GM12878 (cell line): ENCODE results near the gene ADAM23. TPM values are rescaled to one million over a fixed set of nuclear protein-coding genes. Genes with fewer than 3 reads are reported as not detected.

Experiments
- ATAC-seq: fragments of 200-7000 bp; cut with Tn5 transposase; 3 replicates; pipeline ENCODE4 v1.9.1; 2020; ENCODE audit warnings: mild to moderate bottlenecking, moderate library complexity
- BruUV-seq: library from RNA; stranded (reverse); fragments of 400-500 nt; replicated peaks from 2 replicates; lab custom pipeline; 2021; lab: Mats Ljungman, UMichigan
- CTCF ChIA-PET: fragments of 300-600 bp; sonication (Branson Sonifier 250); formaldehyde crosslinking; extraction: SDS; loops from one replicate; lab custom pipeline; 2021; ENCODE audit warnings: inconsistent platforms; lab: Yijun Ruan, JAX
- POLR2A ChIA-PET: fragments of 350-600 bp; formaldehyde crosslinking; extraction: SDS; loops from one replicate; lab custom pipeline; 2021; ENCODE audit warnings: inconsistent platforms; lab: Charles Lee
- RAD21 ChIA-PET: fragments of 300-600 bp; sonication (Branson Sonifier 250); formaldehyde crosslinking; loops from one replicate; lab custom pipeline; 2023; ENCODE audit warnings: antibody characterized with exemption; ENCODE audit not compliant: unreplicated experiment; lab: Charles Lee
- SMC1A ChIA-PET: fragments of 300-600 bp; sonication (Branson Sonifier 250); formaldehyde crosslinking; loops from one replicate; lab custom pipeline; 2023; ENCODE audit not compliant: unreplicated experiment, uncharacterized antibody; lab: Charles Lee
- DNase-seq: peaks from one replicate; pipeline ENCODE4 v3.0.0-alpha.2; 2011; ENCODE audit warnings: low read depth, low spot score
- FAIRE-seq: peaks from 3 replicates; lab custom pipeline; 2011; peaks lifted over from hg19 to GRCh38; lab: Jason Lieb, UNC
- H2AFZ ChIP-seq: 2 replicates; pipeline ENCODE4 v1.6.0; 2011; ENCODE audit warnings: low read depth, low read length, control low read depth; ENCODE audit not compliant: control insufficient read depth
- H3K27ac ChIP-seq: 2 replicates; pipeline ENCODE4 v1.5.1; 2011; ENCODE audit warnings: control low read depth; ENCODE audit not compliant: control insufficient read depth, insufficient read depth
- H3K27me3 ChIP-seq, 2 experiments: replicated peaks in 1 of 2; 2 replicates each; pipeline versions ENCODE4 v1.6.0 to v1.6.1; 2011; ENCODE audit warnings: low read length in 1 of 2; ENCODE audit not compliant: control insufficient read depth in 2 of 2, insufficient read depth in 2 of 2
- H3K36me3 ChIP-seq, 2 experiments: 2 replicates each; pipeline ENCODE4 v1.5.1; 2011; ENCODE audit warnings: low read length in 1 of 2; ENCODE audit not compliant: control insufficient read depth in 2 of 2, insufficient read depth in 2 of 2
- H3K4me1 ChIP-seq: 2 replicates; pipeline ENCODE4 v1.6.1; 2011; ENCODE audit warnings: mild to moderate bottlenecking, low read length, moderate library complexity, mixed read lengths; ENCODE audit not compliant: control insufficient read depth, insufficient read depth
- H3K4me2 ChIP-seq: 2 replicates; pipeline ENCODE4 v1.6.0; 2011; ENCODE audit warnings: control low read depth; ENCODE audit not compliant: control insufficient read depth, insufficient read depth
- H3K4me3 ChIP-seq: fragments of 200-600 bp; sonication (generic); 2 replicates; pipeline ENCODE4 v1.5.1; 2016
- H3K79me2 ChIP-seq: 2 replicates; pipeline ENCODE4 v1.6.0; 2011; ENCODE audit warnings: low read length; ENCODE audit not compliant: control insufficient read depth, insufficient read depth
- H3K9ac ChIP-seq: 2 replicates; pipeline ENCODE4 v1.8.0; 2011; ENCODE audit warnings: low read length, control low read depth, mixed read lengths; ENCODE audit not compliant: control insufficient read depth, insufficient read depth
- H3K9me3 ChIP-seq: replicated peaks from 3 replicates; pipeline ENCODE4 v1.5.1; 2011; ENCODE audit warnings: mild to moderate bottlenecking, low read length; ENCODE audit not compliant: control insufficient read depth, insufficient read depth
- H4K20me1 ChIP-seq: 2 replicates; pipeline ENCODE4 v1.6.0; 2011; ENCODE audit not compliant: control insufficient read depth, insufficient read depth
- BACH1 ChIP-seq: fragments of 450-650 bp; IDR thresholded peaks from 2 replicates; pipeline ENCODE4 v1.6.1; 2017; ENCODE audit warnings: mild to moderate bottlenecking, borderline replicate concordance
- BCL11A ChIP-seq: IDR thresholded peaks from 2 replicates; pipeline ENCODE4 v1.6.1; 2011; ENCODE audit warnings: low read depth, low read length
- CHD1 ChIP-seq: IDR thresholded peaks from 2 replicates; pipeline ENCODE4 v1.6.1; 2012; ENCODE audit warnings: low read depth, low read length, improper control_type of control experiment
- CHD2 ChIP-seq: IDR thresholded peaks from 2 replicates; pipeline ENCODE4 v1.6.1; 2011; ENCODE audit warnings: low read depth, low read length, improper control_type of control experiment, borderline replicate concordance
- FOXK2 ChIP-seq: fragments of 450-650 bp; IDR thresholded peaks from 2 replicates; pipeline ENCODE4 v1.6.1; 2017; ENCODE audit warnings: mild to moderate bottlenecking, moderate library complexity
- FOXM1 ChIP-seq: IDR thresholded peaks from 2 replicates; pipeline ENCODE4 v1.6.1; 2012; ENCODE audit warnings: low read depth, mild to moderate bottlenecking, inconsistent platforms, low read length, moderate library complexity
- JUND ChIP-seq: IDR thresholded peaks from 2 replicates; pipeline ENCODE4 v1.6.1; 2012; ENCODE audit warnings: low read depth, mild to moderate bottlenecking, low read length, improper control_type of control experiment, moderate library complexity
- LARP7 ChIP-seq: fragments of 450-650 bp; IDR thresholded peaks from 2 replicates; pipeline ENCODE4 v1.6.1; 2017; ENCODE audit warnings: mild to moderate bottlenecking
- MYC ChIP-seq: IDR thresholded peaks from 2 replicates; pipeline ENCODE4 v1.6.1; 2011; ENCODE audit warnings: mild to moderate bottlenecking, low read length, moderate library complexity, inconsistent platforms; ENCODE audit not compliant: insufficient read depth, insufficient replicate concordance, insufficient read length, severe bottlenecking
- STAT1 ChIP-seq: fragments of 450-650 bp; conservative IDR thresholded peaks from 2 replicates; pipeline ENCODE4 v1.6.1; 2014; ENCODE audit warnings: antibody characterized with exemption, mild to moderate bottlenecking
- ZBED1 ChIP-seq: IDR thresholded peaks from 2 replicates; pipeline ENCODE4 v1.6.1; 2016; ENCODE audit warnings: borderline replicate concordance
- ZNF217 ChIP-seq: fragments of 450-650 bp; IDR thresholded peaks from 2 replicates; pipeline ENCODE4 v1.6.1; 2017; ENCODE audit warnings: antibody characterized with exemption, mild to moderate bottlenecking
- WGBS: methylation state at CpG from one replicate; pipeline ENCODE4 v1.1.6; 2016; ENCODE audit warnings: low lambda C conversion rate; ENCODE audit not compliant: insufficient replicate concordance, insufficient coverage; ENCODE audit errors: missing lambda C conversion rate; 5-methylcytosine and 5-hydroxymethylcytosine counted together
- in situ Hi-C: fragments of 300-500 bp; cut with MboI; formaldehyde crosslinking; loops from 9 replicates; pipeline ENCODE4 v1.14.3; 2018; ENCODE audit warnings: mixed read lengths
- intact Hi-C: fragments of 100-400 bp; cut with micrococcal nuclease; formaldehyde crosslinking; loops from one replicate; pipeline ENCODE4 v1.14.2; 2022; ENCODE audit not compliant: unreplicated experiment
- polyA plus RNA-seq, 11 experiments: library from polyadenylated mRNA; depleted of rRNA in 4 of 11; unstranded in 6 of 11; stranded (reverse) in 5 of 11; fragments of >200 nt; fragmentation: Nextera tagmentation in 4 of 11; fragmentation: Illumina TruSeq in 1 of 11; extraction: Ambion mirVana in 4 of 11; extraction: Trizol in 1 of 11; gene quantifications; 1 replicate in 1 of 11; 2 replicates in 10 of 11; pipeline versions ENCODE4 v1.2.1 to v1.2.3, GENCODE V29; 2011 to 2016; ENCODE audit warnings: inconsistent platforms in 2 of 11, missing spikeins in 2 of 11, low read depth in 1 of 11
- total RNA-seq, 4 experiments: library from RNA; depleted of rRNA in 3 of 4; stranded (reverse); fragments of >200 nt in 3 of 4; fragmentation: Illumina TruSeq in 1 of 4; extraction: Trizol in 1 of 4; gene quantifications; 2 replicates each; pipeline versions ENCODE4 v1.2.1 to v1.2.3, GENCODE V29; 2013 to 2021
- TF ChIP-seq, protein P1 (sequence below): fragments of 450-650 bp; IDR thresholded peaks from 2 replicates; pipeline ENCODE4 v1.6.1; 2017; ENCODE audit warnings: mild to moderate bottlenecking
- TF ChIP-seq, protein P2 (sequence below): fragments of 150-350 bp; IDR thresholded peaks from 2 replicates; pipeline ENCODE4 v1.6.1; 2014; ENCODE audit warnings: mild to moderate bottlenecking, low read depth, low read length

The ADAM23 gene
- total and polyA plus RNA-seq, 10 of the 15 experiments (the other 5 are each of a cell fraction or from before 2014, with no cell fraction given) = 5.7 to 41.8 (median 15.6) TPM

DNA sequence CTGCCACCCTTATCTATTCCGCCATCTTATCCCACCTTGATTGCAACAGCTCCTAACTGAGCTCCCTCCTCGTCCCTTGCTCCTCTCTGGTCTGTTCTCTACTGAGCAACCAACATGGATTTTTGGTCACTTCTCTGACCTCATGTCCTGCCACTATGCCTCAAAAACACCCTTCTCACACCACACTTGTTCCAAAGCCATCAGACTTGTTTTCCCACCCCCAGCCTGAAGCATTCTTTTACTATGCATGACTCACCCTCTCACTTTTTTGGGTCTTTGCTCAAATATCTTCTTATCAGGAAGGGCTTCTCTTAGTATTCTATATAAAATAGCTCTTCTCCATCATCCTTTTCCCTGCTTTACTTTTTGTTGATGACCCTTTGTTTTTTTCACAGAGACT lies 196.3 kb downstream of the ADAM23 start:
- SMC1A ChIA-PET = no interaction called here
- H3K4me2 ChIP-seq = no peak overlapping the region
- H4K20me1 ChIP-seq = no peaks in the 10 kb centered on the region
- WGBS = 22% methylated on average over 2 of the region's 2 CpGs
- intact Hi-C loops = no loop called here
- no peaks in the 10 kb centered on the region for H3K79me2 ChIP-seq
- ATAC-seq (no peak), DNase-seq (no peak), FAIRE-seq (no peak)
- H3K9me3 ChIP-seq = no peaks in the 10 kb centered on the region
- in situ Hi-C loops = no loop called here
- BruUV-seq = no TSS peak
- POLR2A ChIA-PET = no interaction called here
- H3K27me3 ChIP-seq = no peaks in the 10 kb centered on the region; a peak in 2 of 4 replicates
- CTCF ChIA-PET = interaction anchor here (0.6 kb wide), 1 partner anchor 975 kb away, joined by 3 read pairs; no protein-coding TSS in a partner anchor
- RAD21 ChIA-PET = no interaction called here
- no peak overlapping the region for H2AFZ ChIP-seq
- H3K4me3 ChIP-seq = no peak overlapping the region
- H3K4me1 ChIP-seq = no peaks in the 10 kb centered on the region
- no peak overlapping the region for H3K9ac ChIP-seq
- no peaks in the 10 kb centered on the region for H3K36me3 ChIP-seq
- no peak overlapping the region for H3K27ac ChIP-seq
- no peak for TF ChIP-seq MYC
- no peak for TF ChIP-seq CHD2
- TF ChIP-seq ZBED1 = no peak
- no peak for TF ChIP-seq STAT1
- no peak for TF ChIP-seq JUND
- no peak for TF ChIP-seq FOXM1
- no peak for TF ChIP-seq LARP7

DNA sequence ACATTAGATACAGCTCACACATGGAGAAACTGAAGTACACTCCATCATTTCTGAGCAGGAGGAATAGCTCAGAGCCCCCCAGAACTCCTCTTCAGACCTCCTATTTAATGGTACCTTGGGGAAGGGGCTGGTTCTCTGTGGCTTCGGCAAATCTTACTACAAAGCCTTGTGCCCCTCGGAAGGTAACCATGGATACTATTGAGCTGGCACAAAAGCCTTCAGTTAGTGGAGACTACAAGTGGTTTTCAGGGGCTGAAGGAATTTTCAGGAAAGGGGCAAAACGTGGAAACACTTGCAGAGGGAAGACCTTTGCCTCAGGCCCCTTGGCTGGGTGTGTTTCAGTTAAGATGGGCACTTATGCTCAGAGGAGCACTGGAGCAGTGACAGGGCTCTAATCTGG lies 197.9 kb downstream of the ADAM23 start:
- Histone ChIP-seq H4K20me1 (no peaks in the 10 kb centered on the region), H3K9me3 (no peaks in the 10 kb centered on the region), H3K9ac (no peak overlapping the region), H3K4me1 (no peaks in the 10 kb centered on the region), H3K27ac (no peak overlapping the region), H3K79me2 (no peaks in the 10 kb centered on the region), H2AFZ (no peak overlapping the region), H3K4me3 (no peak overlapping the region), H3K4me2 (no peak overlapping the region), H3K36me3 (no peaks in the 10 kb centered on the region), H3K27me3 (no peaks in the 10 kb centered on the region; a peak in 2 of 4 replicates)
- ATAC-seq = no peak
- intact Hi-C loops = no loop called here
- in situ Hi-C loops = no loop called here
- RAD21 ChIA-PET = no interaction called here
- no peak for DNase-seq
- POLR2A ChIA-PET = no interaction called here
- no TSS peak for BruUV-seq
- FAIRE-seq = no peak
- 47% methylated on average over 3 of the region's 3 CpGs for WGBS
- SMC1A ChIA-PET = no interaction called here
- CTCF ChIA-PET = no interaction called here
- TF ChIP-seq BCL11A = no peak
- no peak for TF ChIP-seq CHD1
- TF ChIP-seq, protein P1, sequence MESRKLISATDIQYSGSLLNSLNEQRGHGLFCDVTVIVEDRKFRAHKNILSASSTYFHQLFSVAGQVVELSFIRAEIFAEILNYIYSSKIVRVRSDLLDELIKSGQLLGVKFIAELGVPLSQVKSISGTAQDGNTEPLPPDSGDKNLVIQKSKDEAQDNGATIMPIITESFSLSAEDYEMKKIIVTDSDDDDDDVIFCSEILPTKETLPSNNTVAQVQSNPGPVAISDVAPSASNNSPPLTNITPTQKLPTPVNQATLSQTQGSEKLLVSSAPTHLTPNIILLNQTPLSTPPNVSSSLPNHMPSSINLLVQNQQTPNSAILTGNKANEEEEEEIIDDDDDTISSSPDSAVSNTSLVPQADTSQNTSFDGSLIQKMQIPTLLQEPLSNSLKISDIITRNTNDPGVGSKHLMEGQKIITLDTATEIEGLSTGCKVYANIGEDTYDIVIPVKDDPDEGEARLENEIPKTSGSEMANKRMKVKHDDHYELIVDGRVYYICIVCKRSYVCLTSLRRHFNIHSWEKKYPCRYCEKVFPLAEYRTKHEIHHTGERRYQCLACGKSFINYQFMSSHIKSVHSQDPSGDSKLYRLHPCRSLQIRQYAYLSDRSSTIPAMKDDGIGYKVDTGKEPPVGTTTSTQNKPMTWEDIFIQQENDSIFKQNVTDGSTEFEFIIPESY = no peak
- TF ChIP-seq ZNF217 = no peak
- TF ChIP-seq FOXK2 = no peak
- TF ChIP-seq BACH1 = no peak
- TF ChIP-seq, protein P2, sequence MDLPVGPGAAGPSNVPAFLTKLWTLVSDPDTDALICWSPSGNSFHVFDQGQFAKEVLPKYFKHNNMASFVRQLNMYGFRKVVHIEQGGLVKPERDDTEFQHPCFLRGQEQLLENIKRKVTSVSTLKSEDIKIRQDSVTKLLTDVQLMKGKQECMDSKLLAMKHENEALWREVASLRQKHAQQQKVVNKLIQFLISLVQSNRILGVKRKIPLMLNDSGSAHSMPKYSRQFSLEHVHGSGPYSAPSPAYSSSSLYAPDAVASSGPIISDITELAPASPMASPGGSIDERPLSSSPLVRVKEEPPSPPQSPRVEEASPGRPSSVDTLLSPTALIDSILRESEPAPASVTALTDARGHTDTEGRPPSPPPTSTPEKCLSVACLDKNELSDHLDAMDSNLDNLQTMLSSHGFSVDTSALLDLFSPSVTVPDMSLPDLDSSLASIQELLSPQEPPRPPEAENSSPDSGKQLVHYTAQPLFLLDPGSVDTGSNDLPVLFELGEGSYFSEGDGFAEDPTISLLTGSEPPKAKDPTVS = no peak
